Activated B cell treated with CpG ODN at 0.5 μM for 24 hours (primary cell): ENCODE results near the gene CD4. TPM values are rescaled to one million over a fixed set of nuclear protein-coding genes. Genes with fewer than 3 reads are reported as not detected.

ENCODE experiments used
- ATAC-seq: fragments of 200-7000 bp; cut with Tn5 transposase; one replicate; pipeline ENCODE4 v1.10.0; 2021; ENCODE audit warnings: low read depth, mild to moderate bottlenecking, moderate library complexity
- CTCF ChIA-PET: fragments of 350-600 bp; sonication (Branson Sonifier 250); formaldehyde crosslinking; loops from one replicate; lab custom pipeline; 2021; ENCODE audit warnings: antibody characterized with exemption; lab: Charles Lee
- POLR2A ChIA-PET: fragments of 350-600 bp; sonication (Branson Sonifier 250); formaldehyde crosslinking; loops from one replicate; lab custom pipeline; 2021; ENCODE audit warnings: antibody characterized with exemption; lab: Charles Lee
- DNase-seq: peaks from one replicate; pipeline ENCODE4 v3.0.0; 2022
- H3K27ac Mint-ChIP-seq: one replicate; pipeline ENCODE4 v1.8.0; 2020; ENCODE audit warnings: mixed read lengths
- H3K27me3 Mint-ChIP-seq: one replicate; pipeline ENCODE4 v1.8.0; 2021; ENCODE audit warnings: mixed read lengths
- H3K36me3 Mint-ChIP-seq: one replicate; pipeline ENCODE4 v1.8.0; 2021; ENCODE audit warnings: low read depth, mixed read lengths
- H3K4me1 Mint-ChIP-seq: one replicate; pipeline ENCODE4 v1.8.0; 2021; ENCODE audit warnings: mixed read lengths
- H3K4me3 Mint-ChIP-seq: one replicate; pipeline ENCODE4 v1.8.0; 2020; ENCODE audit warnings: mild to moderate bottlenecking, mixed read lengths
- H3K9me3 Mint-ChIP-seq: one replicate; pipeline ENCODE4 v1.8.0; 2020; ENCODE audit warnings: mixed read lengths
- intact Hi-C: fragments of 100-400 bp; cut with micrococcal nuclease; formaldehyde crosslinking; loops from one replicate; pipeline ENCODE4 v1.15.1; 2024
- total RNA-seq: library from RNA; stranded (reverse); gene quantifications from 2 replicates; pipeline ENCODE4 v1.2.3, GENCODE V29; 2022
- TF ChIP-seq, protein P1 (sequence below): fragments of 200-600 bp; IDR thresholded peaks from one replicate; pipeline ENCODE4 v1.8.0; 2022; ENCODE audit warnings: antibody characterized with exemption, mild to moderate bottlenecking

CD4 gene
- total RNA-seq, 1 donor from 2014 or later, result 0.22 TPM

DNA sequence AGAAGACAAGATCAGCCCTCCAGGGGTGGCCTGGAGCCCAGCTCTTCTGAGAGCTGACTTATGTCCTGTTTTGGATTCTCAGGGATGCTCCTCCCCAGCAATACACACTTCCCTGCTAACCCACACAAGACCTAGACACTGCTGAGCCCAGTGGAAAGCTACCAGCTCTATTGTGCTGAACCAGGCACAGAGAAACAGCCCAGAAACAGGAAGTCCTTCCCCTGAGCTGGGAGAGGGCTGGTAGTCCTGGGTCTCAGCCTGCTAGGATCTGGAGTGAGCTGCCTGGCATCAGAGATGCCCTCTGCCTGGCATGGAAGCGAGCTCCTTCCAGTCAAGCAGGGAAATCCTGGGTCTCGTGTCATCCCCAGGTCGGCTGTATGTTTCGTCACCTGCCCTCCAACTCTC is 18.2 kb upstream of the CD4 start:
- Mint-ChIP-seq H3K27ac (no peak overlapping the region), H3K36me3 (no peaks in the 10 kb centered on the region), H3K9me3 (no peaks in the 10 kb centered on the region), H3K4me1 (peaks cover 19% of the 10 kb centered on the region), H3K27me3 (peaks cover 68% of the 10 kb centered on the region), H3K4me3 (no peak overlapping the region)
- TF ChIP-seq, protein P1, sequence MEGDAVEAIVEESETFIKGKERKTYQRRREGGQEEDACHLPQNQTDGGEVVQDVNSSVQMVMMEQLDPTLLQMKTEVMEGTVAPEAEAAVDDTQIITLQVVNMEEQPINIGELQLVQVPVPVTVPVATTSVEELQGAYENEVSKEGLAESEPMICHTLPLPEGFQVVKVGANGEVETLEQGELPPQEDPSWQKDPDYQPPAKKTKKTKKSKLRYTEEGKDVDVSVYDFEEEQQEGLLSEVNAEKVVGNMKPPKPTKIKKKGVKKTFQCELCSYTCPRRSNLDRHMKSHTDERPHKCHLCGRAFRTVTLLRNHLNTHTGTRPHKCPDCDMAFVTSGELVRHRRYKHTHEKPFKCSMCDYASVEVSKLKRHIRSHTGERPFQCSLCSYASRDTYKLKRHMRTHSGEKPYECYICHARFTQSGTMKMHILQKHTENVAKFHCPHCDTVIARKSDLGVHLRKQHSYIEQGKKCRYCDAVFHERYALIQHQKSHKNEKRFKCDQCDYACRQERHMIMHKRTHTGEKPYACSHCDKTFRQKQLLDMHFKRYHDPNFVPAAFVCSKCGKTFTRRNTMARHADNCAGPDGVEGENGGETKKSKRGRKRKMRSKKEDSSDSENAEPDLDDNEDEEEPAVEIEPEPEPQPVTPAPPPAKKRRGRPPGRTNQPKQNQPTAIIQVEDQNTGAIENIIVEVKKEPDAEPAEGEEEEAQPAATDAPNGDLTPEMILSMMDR, result no peak
- DNase-seq, result no peak
- ATAC-seq, result no peak
- intact Hi-C loops, result no loop called here
- POLR2A ChIA-PET, result interaction anchor here (2.4 kb wide), 1 partner anchor 18 kb away, joined by 8 read pairs; the partner anchor contains the start of gene MLF2
- CTCF ChIA-PET, result interaction anchor here (1.0 to 1.4 kb wide), 3 partner anchors 17 to 53 kb away, joined by 3 read pairs; partner anchors contain the start of gene MLF2

DNA sequence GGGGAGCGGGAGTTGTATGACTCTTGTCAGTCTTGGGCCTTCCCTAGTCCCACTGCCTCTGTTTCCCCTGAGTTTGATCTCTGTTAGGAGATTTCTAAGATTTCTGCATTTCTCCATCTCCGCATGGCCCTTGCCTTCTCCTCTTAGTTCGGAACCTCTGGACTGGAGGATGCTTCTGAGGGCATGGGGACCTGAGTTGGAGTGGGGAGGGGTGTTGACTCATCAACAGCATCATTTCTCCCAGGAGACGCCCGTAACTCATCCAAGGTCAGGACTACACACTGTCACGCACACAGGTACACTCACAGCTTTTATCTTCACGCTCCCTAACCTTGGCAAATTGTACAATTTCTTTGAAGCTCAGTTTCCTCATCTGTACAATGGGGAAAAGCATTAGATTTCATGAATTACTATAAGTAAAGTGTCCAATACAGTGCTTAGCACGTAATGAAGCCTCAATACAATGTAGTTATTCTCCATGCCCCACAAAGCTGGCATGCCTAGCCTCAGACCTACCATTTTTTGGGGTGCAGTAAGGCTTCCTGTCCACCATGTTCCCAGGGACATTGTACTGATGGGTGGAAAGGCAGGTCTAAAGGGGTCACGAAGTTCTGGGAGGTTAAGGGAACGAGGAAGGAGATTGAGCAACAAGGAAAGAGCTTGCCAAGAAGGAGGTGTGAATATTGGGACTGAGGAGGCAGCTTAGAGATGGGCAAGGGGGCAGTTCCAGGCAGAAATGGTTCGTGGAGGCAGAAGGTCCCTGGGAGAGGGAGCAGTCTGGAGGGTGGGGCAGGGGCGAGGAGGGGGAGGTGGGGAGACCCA is 17.6 kb upstream of the CD4 start:
- no peak for ATAC-seq
- H3K36me3 Mint-ChIP-seq, result no peaks in the 10 kb centered on the region
- ChIA-PET POLR2A (interaction anchor here (2.4 kb wide), 1 partner anchor 19 kb away, joined by 8 read pairs; the partner anchor contains the start of gene MLF2), CTCF (interaction anchor here (1.0 to 1.4 kb wide), 3 partner anchors 18 to 53 kb away, joined by 3 read pairs; partner anchors contain the start of gene MLF2)
- H3K27ac Mint-ChIP-seq, result no peak overlapping the region
- H3K27me3 Mint-ChIP-seq, result peaks cover 74% of the 10 kb centered on the region
- TF ChIP-seq, protein P1, result no peak
- no peaks in the 10 kb centered on the region for H3K9me3 Mint-ChIP-seq
- DNase-seq, result no peak
- H3K4me3 Mint-ChIP-seq, result no peak overlapping the region
- peaks cover 19% of the 10 kb centered on the region for H3K4me1 Mint-ChIP-seq
- intact Hi-C loops, result no loop called here

DNA sequence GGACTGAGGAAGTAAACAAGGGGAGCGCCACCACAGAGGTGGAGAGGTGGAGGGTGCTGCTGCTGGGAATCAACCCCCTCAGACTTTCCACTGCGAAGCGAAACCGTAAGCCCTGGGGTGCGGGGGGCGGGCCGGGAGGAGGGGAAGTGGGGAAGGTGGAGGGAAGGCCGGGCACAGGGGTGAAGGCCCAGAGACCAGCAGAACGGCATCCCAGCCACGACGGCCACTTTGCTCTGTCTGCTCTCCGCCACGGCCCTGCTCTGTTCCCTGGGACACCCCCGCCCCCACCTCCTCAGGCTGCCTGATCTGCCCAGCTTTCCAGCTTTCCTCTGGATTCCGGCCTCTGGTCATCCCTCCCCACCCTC is 17.0 kb upstream of the CD4 start, which contains the start of gene LAG3:
TSS of gene LAG3 (plus strand) at position 190 of the 365 bp plus-strand sequence. CDS start 333 bp downstream, outside the sequence.
- TF ChIP-seq, protein P1, result no peak
- CTCF ChIA-PET, result interaction anchor here (1.4 kb wide), 1 partner anchor 19 kb away, joined by 3 read pairs; the partner anchor contains the start of gene MLF2
- Mint-ChIP-seq H3K4me1 (peaks cover 14% of the 10 kb centered on the region), H3K27ac (no peak within 1 kb of the TSS), H3K36me3 (no peaks in the 10 kb centered on the region), H3K4me3 (no peak within 1 kb of the TSS), H3K27me3 (peaks cover 73% of the 10 kb centered on the region), H3K9me3 (no peaks in the 10 kb centered on the region)
- DNase-seq (no peak), ATAC-seq (peak; percentile 57)
- POLR2A ChIA-PET, result interaction anchor here (2.4 kb wide), 1 partner anchor 19 kb away, joined by 8 read pairs; the partner anchor contains the start of gene MLF2
- intact Hi-C loops, result no loop called here

DNA sequence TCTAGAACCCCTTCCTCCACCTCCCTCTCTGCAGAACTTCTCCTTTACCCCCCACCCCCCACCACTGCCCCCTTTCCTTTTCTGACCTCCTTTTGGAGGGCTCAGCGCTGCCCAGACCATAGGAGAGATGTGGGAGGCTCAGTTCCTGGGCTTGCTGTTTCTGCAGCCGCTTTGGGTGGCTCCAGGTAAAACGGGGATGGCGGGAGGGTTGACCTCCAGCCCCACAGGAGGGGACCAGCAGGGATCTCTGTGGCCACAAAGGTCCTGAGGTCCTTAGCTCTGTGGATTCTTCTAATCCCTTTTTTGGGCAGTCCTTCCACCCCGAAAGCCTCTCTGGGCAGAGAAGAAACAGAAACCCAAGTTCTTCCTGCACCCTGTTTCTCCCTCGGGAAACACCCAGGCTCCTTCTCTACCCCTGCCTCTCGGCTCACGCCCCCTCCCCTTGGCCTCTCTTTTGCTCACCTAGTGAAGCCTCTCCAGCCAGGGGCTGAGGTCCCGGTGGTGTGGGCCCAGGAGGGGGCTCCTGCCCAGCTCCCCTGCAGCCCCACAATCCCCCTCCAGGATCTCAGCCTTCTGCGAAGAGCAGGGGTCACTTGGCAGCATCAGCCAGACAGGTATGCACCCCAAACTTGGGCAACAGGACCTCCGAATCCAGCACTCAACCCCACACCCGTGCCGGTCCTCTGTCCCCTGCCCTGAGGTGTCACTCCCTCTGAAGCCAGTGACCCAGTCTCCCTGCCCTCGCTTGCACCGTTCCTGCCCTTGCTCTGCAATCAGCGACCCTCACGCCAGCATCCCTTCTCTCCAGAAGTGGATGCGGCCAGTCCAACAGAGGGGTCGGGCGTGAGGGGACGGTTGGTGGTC is 16.4 kb upstream of the CD4 start:
- POLR2A ChIA-PET, result no interaction called here
- DNase-seq (no peak), ATAC-seq (no peak)
- intact Hi-C loops, result no loop called here
- Mint-ChIP-seq H3K27ac (no peak overlapping the region), H3K36me3 (no peaks in the 10 kb centered on the region), H3K4me3 (no peak overlapping the region), H3K9me3 (no peaks in the 10 kb centered on the region), H3K4me1 (peaks cover 8% of the 10 kb centered on the region), H3K27me3 (peaks cover 74% of the 10 kb centered on the region)
- TF ChIP-seq, protein P1, result no peak
- CTCF ChIA-PET, result no interaction called here
